C4-2B (cell line): ENCODE measurements around the gene POU6F2.

Source experiments
- H3K27ac ChIP-seq: fragments of 450-650 bp; 2 replicates; pipeline ENCODE4 v1.5.1; 2017
- CTCF ChIP-seq: fragments of 450-650 bp; conservative IDR thresholded peaks from 2 replicates; pipeline ENCODE4 v1.5.1; 2017; ENCODE audit warnings: mild to moderate bottlenecking
- ZFX ChIP-seq: fragments of 450-650 bp; IDR thresholded peaks from 2 replicates; pipeline ENCODE4 v1.6.1; 2017

The POU6F2 gene

GRCh38 chr7:39493934-39494333 is 516.2 kb downstream of the POU6F2 start:
- no peak for TF ChIP-seq ZFX
- TF ChIP-seq CTCF, result no peak
- no peak overlapping the region for H3K27ac ChIP-seq

GRCh38 chr7:39501358-39501757 is 523.6 kb downstream of the POU6F2 start:
- TF ChIP-seq ZFX (no peak), CTCF (no peak)

GRCh38 chr7:39504963-39505362 is 527.3 kb downstream of the POU6F2 start:
- TF ChIP-seq CTCF (no peak), ZFX (no peak)

More at GRCh38 chr7:39501358-39501757, 523.6 kb downstream of the POU6F2 start:
- H3K27ac ChIP-seq, result no peak overlapping the region

GRCh38 chr7:39507866-39508551 is 530.3 kb downstream of the POU6F2 start:
- no peak for TF ChIP-seq CTCF
- no peak for TF ChIP-seq ZFX
- no peak overlapping the region for H3K27ac ChIP-seq

More at GRCh38 chr7:39504963-39505362, 527.3 kb downstream of the POU6F2 start:
- no peak overlapping the region for H3K27ac ChIP-seq

GRCh38 chr7:39509436-39509835 is 531.7 kb downstream of the POU6F2 start:
- no peak for TF ChIP-seq CTCF
- no peak for TF ChIP-seq ZFX
- no peak overlapping the region for H3K27ac ChIP-seq

- TF ChIP-seq CTCF (no peak), ZFX (no peak)
- H3K27ac ChIP-seq, result no peak overlapping the region
Measured at GRCh38 chr7:39509912-39510311, 532.2 kb downstream of the POU6F2 start.

GRCh38 chr7:39510864-39511354 is 533.2 kb downstream of the POU6F2 start:
- TF ChIP-seq ZFX (no peak), CTCF (no peak)
- no peak overlapping the region for H3K27ac ChIP-seq
